Naive thymus-derived CD4-positive, alpha-beta T cell (primary cell): ENCODE data around the gene RPL18. TPM values are rescaled to one million over a fixed set of nuclear protein-coding genes. Genes with fewer than 3 reads are reported as not detected.

Experiments used
- ATAC-seq: fragments of 150-1000 bp; cut with Tn5 transposase; 2 replicates; pipeline ENCODE4 v1.10.0; 2021; ENCODE audit warnings: mild to moderate bottlenecking, moderate library complexity
- CTCF ChIA-PET: fragments of 350-600 bp; sonication (Branson Sonifier 250); formaldehyde crosslinking; loops from one replicate; lab custom pipeline; 2021; ENCODE audit warnings: antibody characterized with exemption; lab: Charles Lee
- POLR2A ChIA-PET: fragments of 350-600 bp; sonication (Branson Sonifier 250); formaldehyde crosslinking; loops from one replicate; lab custom pipeline; 2021; ENCODE audit warnings: antibody characterized with exemption, inconsistent platforms; lab: Charles Lee
- DNase-seq, 9 donors: peaks; one replicate each; pipeline versions ENCODE4 v3.0.0 to v3.0.0-alpha.2; 2020 to 2022; ENCODE audit warnings: mixed read lengths in 1 of 9
- H3K27ac ChIP-seq: one replicate; pipeline ENCODE4 v1.7.0; 2013; ENCODE audit warnings: mild to moderate bottlenecking, low read depth, low read length, moderate library complexity
- H3K27me3 ChIP-seq, 2 donors: one replicate each; pipeline ENCODE4 v1.7.0; 2013; ENCODE audit warnings: low read length in 2 of 2, mild to moderate bottlenecking in 2 of 2, moderate library complexity in 2 of 2; ENCODE audit not compliant: control insufficient read depth in 2 of 2, insufficient read depth in 2 of 2
- H3K36me3 ChIP-seq, 3 experiments: 1 replicate in 2 of 3; 2 replicates in 1 of 3; pipeline ENCODE4 v1.7.0; 2013; ENCODE audit warnings: low read length in 3 of 3, mild to moderate bottlenecking in 3 of 3, moderate library complexity in 1 of 3; ENCODE audit not compliant: insufficient read depth in 3 of 3, control insufficient read depth in 2 of 3
- H3K4me1 ChIP-seq, 2 donors: one replicate each; pipeline ENCODE4 v1.7.0; 2013; ENCODE audit warnings: low read length in 2 of 2, mild to moderate bottlenecking in 2 of 2, moderate library complexity in 1 of 2; ENCODE audit not compliant: control insufficient read depth in 2 of 2, insufficient read depth in 2 of 2
- H3K4me3 ChIP-seq: 2 replicates; pipeline ENCODE4 v1.7.0; 2013; ENCODE audit warnings: mild to moderate bottlenecking, low read length
- H3K9me3 ChIP-seq, 3 experiments: 1 replicate in 2 of 3; 2 replicates in 1 of 3; pipeline ENCODE4 v1.7.0; 2013; ENCODE audit warnings: low read length in 3 of 3; ENCODE audit not compliant: control insufficient read depth in 2 of 3
- H3K27ac Mint-ChIP-seq, 9 donors: one replicate each; pipeline ENCODE4 v1.8.0; 2020 to 2022; ENCODE audit warnings: mixed read lengths in 9 of 9, mild to moderate bottlenecking in 8 of 9, moderate library complexity in 5 of 9, inconsistent platforms in 2 of 9
- H3K27me3 Mint-ChIP-seq, 5 donors: one replicate each; pipeline ENCODE4 v1.8.0; 2021 to 2022; ENCODE audit warnings: mixed read lengths in 5 of 5, mild to moderate bottlenecking in 1 of 5
- H3K36me3 Mint-ChIP-seq, 5 donors: one replicate each; pipeline ENCODE4 v1.8.0; 2020 to 2022; ENCODE audit warnings: mixed read lengths in 5 of 5, mild to moderate bottlenecking in 3 of 5, inconsistent platforms in 1 of 5
- H3K4me1 Mint-ChIP-seq, 7 donors: one replicate each; pipeline ENCODE4 v1.8.0; 2020 to 2022; ENCODE audit warnings: mixed read lengths in 7 of 7, mild to moderate bottlenecking in 3 of 7, inconsistent platforms in 1 of 7
- H3K4me3 Mint-ChIP-seq, 10 donors: one replicate each; pipeline ENCODE4 v1.8.0; 2020 to 2022; ENCODE audit warnings: mild to moderate bottlenecking in 10 of 10, mixed read lengths in 10 of 10, moderate library complexity in 6 of 10, inconsistent platforms in 2 of 10
- H3K9me3 Mint-ChIP-seq, 11 donors: one replicate each; pipeline ENCODE4 v1.8.0; 2020 to 2022; ENCODE audit warnings: mixed read lengths in 11 of 11, mild to moderate bottlenecking in 4 of 11, inconsistent platforms in 1 of 11, moderate library complexity in 1 of 11
- intact Hi-C, 2 donors: fragments of 100-400 bp; cut with micrococcal nuclease; formaldehyde crosslinking; loops; one replicate each; pipeline ENCODE4 v1.15.1; 2023
- polyA plus RNA-seq, 2 donors: library from polyadenylated mRNA; unstranded; fragments of 300-500 nt; fragmentation: Illumina TruSeq; gene quantifications; one replicate each; pipeline ENCODE4 v1.2.3, GENCODE V29; 2021
- total RNA-seq, 6 experiments: library from RNA in 5 of 6; stranded (reverse) in 5 of 6; gene quantifications; 1 replicate in 5 of 6; 2 replicates in 1 of 6; pipeline ENCODE4 v1.2.3 and lab custom pipeline; 2021 to 2026

The RPL18 gene
- total and polyA plus RNA-seq, 7 experiments from 2014 or later, result 1,570 to 2,826 (median 2,813) TPM

DNA sequence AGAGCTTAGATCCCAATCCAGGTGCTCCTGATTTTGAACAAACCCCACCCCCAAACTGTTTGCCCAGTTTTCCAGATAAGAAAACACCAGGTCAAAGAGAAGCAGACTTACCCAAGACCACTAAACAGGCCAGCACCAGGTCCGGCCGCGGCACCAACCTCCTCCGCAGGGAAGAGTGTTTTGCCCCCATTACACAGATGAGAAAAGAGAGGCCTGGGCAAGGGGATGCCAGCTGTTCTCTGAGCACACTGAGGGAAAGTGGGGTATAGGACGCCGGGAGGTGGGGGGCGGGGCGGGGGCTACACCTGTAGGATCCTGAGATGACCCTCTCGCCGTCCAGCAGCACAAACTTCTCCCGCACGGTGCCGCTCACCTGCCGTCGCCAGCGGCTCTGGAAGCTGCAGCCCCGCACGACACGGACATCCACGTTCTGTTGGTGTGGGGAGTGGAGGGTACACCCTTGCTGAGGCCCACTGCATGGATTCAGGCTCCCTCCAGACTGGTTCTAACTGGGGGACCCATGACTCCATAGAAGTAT lies 9.3 kb downstream of the RPL18 start:
- intact Hi-C loops, result loop anchor here (2.0 to 10.0 kb wide), 2 partner anchors 289 to 1035 kb away; partner anchors contain the start of genes RRAS (in 1 of the 2) and SCAF1 (in 1 of the 2)

DNA sequence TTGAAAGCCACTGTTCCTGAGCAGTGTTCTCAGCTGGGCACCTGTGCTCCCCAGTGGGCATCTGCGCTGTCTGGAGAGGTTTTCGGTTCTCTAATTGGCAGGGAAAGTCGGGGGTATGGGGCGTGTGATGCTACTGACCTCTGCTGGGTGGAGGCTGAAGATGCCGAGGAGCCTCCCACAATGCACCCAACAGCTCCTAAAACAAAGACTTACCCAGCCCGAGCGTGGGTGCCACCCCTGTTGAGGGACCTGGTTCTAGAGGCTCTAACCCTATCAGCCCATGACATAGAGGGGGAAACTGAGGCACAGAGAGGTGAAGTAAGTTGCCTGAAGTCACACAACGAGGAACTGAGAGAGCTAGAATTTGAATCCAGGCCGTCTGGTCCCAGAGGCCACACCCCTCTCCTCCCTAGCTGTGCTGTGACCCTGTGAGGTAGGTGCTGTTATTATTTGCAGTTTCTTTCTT lies 10.1 kb downstream of the RPL18 start:
- H3K27ac Mint-ChIP-seq, result peak overlapping the region in 4 of 9 donors; percentile 32 to 56 (median 46)
- intact Hi-C loops, result loop anchor here (1.0 to 2.0 kb wide), 7 partner anchors 20 to 295 kb away; a partner anchor contains a TSS
- Histone ChIP-seq H3K4me3 (no peak overlapping the region), H3K9me3 (no peaks in the 10 kb centered on the region), H3K27ac (no peak overlapping the region), H3K27me3 (no peaks in the 10 kb centered on the region), H3K36me3 (no peaks in the 10 kb centered on the region), H3K4me1 (peaks cover 3 to 4% of the 10 kb centered on the region in 2 donors)
- no peaks in the 10 kb centered on the region for H3K36me3 Mint-ChIP-seq
- H3K4me1 Mint-ChIP-seq, result peaks cover 2 to 6% (median 5%) of the 10 kb centered on the region in 7 donors
- ChIA-PET POLR2A (interaction anchor here (0.5 to 2.6 kb wide), 8 partner anchors 9 to 115 kb away, joined by 3 to 18 read pairs (median 4); partner anchors contain the start of genes RPL18 and SPHK2), CTCF (interaction anchor here (0.7 to 2.7 kb wide), 13 partner anchors 9 to 287 kb away, joined by 3 to 16 read pairs (median 4); partner anchors contain the start of genes RPL18 and SPHK2)
- H3K27me3 Mint-ChIP-seq, result no peaks in the 10 kb centered on the region
- DNase-seq (peak in 7 of 9 donors; percentile 32 to 61 (median 55)), ATAC-seq (peak; percentile 92)
- H3K4me3 Mint-ChIP-seq, result peak overlapping the region in 6 of 10 donors; percentile 16 to 61 (median 40)
- peaks cover 0 to under 1% (median 0%) of the 10 kb centered on the region in 11 donors for H3K9me3 Mint-ChIP-seq

More for the DNA sequence above, 9.3 kb downstream of the RPL18 start:
- H3K4me1 Mint-ChIP-seq, result peaks cover 5 to 6% (median 5%) of the 10 kb centered on the region in 7 donors
- CTCF ChIA-PET, result interaction anchor here (0.8 to 2.7 kb wide), 9 partner anchors 9 to 120 kb away, joined by 3 to 16 read pairs (median 4); partner anchors contain the start of genes RPL18 and SPHK2
- peaks cover 0 to 2% (median 0%) of the 10 kb centered on the region in 11 donors for H3K9me3 Mint-ChIP-seq
- Histone ChIP-seq H3K27ac (no peak overlapping the region), H3K36me3 (peaks cover 0 to under 1% (median under 1%) of the 10 kb centered on the region in 3 experiments), H3K4me1 (peaks cover 3 to 4% of the 10 kb centered on the region in 2 donors), H3K9me3 (no peaks in the 10 kb centered on the region), H3K27me3 (no peaks in the 10 kb centered on the region), H3K4me3 (no peak overlapping the region)
- POLR2A ChIA-PET, result interaction anchor here (1.1 to 2.6 kb wide), 7 partner anchors 8 to 116 kb away, joined by 3 to 18 read pairs (median 4); partner anchors contain the start of genes RPL18 and SPHK2
- ATAC-seq (no peak), DNase-seq (no peak)
- H3K36me3 Mint-ChIP-seq, result no peaks in the 10 kb centered on the region
- H3K27me3 Mint-ChIP-seq, result no peaks in the 10 kb centered on the region
- no peak overlapping the region for H3K27ac Mint-ChIP-seq
- H3K4me3 Mint-ChIP-seq, result no peak overlapping the region

DNA sequence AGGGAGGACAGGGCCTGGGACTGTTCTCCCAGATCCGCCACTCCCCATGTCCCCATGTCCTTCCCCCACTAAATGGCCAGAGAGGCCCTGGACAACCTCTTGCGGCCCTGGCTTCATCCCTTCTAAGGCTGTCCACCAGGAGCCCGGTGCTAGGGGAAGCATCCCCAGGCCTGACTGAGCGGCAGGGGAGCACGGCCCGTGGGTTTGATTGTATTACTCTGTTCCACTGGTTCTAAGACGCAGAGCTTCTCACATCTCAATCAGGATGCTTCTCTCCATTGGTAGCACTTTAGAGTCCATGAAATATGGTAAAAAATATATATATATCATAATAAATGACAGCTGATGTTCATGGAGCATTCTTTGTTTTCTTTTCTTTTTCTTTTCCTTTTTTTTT lies 11.6 kb downstream of the RPL18 start:
- Mint-ChIP-seq H3K36me3 (no peaks in the 10 kb centered on the region), H3K27ac (no peak overlapping the region), H3K4me1 (peaks cover 0 to 6% (median 5%) of the 10 kb centered on the region in 7 donors), H3K27me3 (no peaks in the 10 kb centered on the region), H3K4me3 (no peak overlapping the region), H3K9me3 (no peaks in the 10 kb centered on the region)
- no peak for ATAC-seq
- intact Hi-C loops, result no loop called here
- peaks cover 3 to 4% of the 10 kb centered on the region in 2 donors for H3K4me1 ChIP-seq
- H3K27ac ChIP-seq, result no peak overlapping the region
- ChIA-PET CTCF (interaction anchor here (0.7 to 2.6 kb wide), 3 partner anchors 9 to 118 kb away, joined by 4 to 16 read pairs (median 5); no protein-coding TSS in a partner anchor), POLR2A (interaction anchor here (0.6 to 1.0 kb wide), 3 partner anchors 12 to 531 kb away, joined by 3 to 4 read pairs (median 4); partner anchors contain the start of genes RPL18 and SPHK2)
- DNase-seq, result no peak
- no peaks in the 10 kb centered on the region for H3K27me3 ChIP-seq
- no peaks in the 10 kb centered on the region for H3K36me3 ChIP-seq
- no peak overlapping the region for H3K4me3 ChIP-seq
- H3K9me3 ChIP-seq, result no peaks in the 10 kb centered on the region

DNA sequence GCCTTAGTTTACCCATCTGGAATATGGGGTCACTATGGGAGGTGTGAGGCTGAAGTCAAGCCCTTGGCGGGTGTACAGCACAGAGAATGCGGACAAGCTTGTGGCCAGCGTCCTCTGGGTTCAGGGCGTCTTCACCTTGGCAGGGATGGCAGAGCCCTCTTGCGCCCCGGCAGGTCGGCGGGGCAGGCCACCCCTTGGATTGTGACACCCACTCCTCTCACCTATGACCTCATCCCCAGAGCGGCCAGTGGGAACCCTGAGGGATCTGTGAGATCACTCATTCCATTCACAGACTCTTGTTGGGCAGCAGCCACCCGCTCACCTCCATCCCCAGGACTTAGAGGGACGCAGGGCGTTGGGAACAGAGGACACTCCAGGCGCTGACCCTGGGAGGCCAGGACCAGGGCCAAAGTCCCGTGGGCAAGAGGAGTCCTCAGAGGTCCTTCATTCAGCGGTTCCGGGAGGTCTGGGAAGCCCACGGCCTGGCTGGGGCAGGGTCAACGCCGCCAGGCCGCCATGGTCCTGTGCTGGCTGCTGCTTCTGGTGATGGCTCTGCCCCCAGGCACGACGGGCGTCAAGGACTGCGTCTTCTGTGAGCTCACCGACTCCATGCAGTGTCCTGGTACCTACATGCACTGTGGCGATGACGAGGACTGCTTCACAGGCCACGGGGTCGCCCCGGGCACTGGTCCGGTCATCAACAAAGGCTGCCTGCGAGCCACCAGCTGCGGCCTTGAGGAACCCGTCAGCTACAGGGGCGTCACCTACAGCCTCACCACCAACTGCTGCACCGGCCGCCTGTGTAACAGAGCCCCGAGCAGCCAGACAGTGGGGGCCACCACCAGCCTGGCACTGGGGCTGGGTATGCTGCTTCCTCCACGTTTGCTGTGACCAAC lies 12.3 kb downstream of the RPL18 start, which contains the start of gene SPACA4:
Gene SPACA4 (plus strand): TSS at position 280 of the 896 bp plus-strand sequence. CDS start 237 bp downstream, at position 517.
- Histone ChIP-seq H3K27ac (no peak within 1 kb of the TSS), H3K4me1 (peaks cover 3 to 4% of the 10 kb centered on the region in 2 donors), H3K27me3 (no peaks in the 10 kb centered on the region), H3K9me3 (no peaks in the 10 kb centered on the region), H3K36me3 (no peaks in the 10 kb centered on the region), H3K4me3 (no peak within 1 kb of the TSS)
- Mint-ChIP-seq H3K27ac (peak within 1 kb of the TSS in 1 of 9 donors; percentile 18), H3K4me3 (no peak within 1 kb of the TSS), H3K27me3 (no peaks in the 10 kb centered on the region), H3K9me3 (no peaks in the 10 kb centered on the region), H3K4me1 (peaks cover 0 to 9% (median 5%) of the 10 kb centered on the region in 7 donors), H3K36me3 (no peaks in the 10 kb centered on the region)
- DNase-seq (no peak), ATAC-seq (no peak)
- ChIA-PET CTCF (interaction anchor here (0.7 to 2.6 kb wide), 3 partner anchors 10 to 117 kb away, joined by 4 to 16 read pairs (median 5); no protein-coding TSS in a partner anchor), POLR2A (interaction anchor here (0.6 to 1.0 kb wide), 3 partner anchors 13 to 531 kb away, joined by 3 to 4 read pairs (median 4); partner anchors contain the start of genes RPL18 and SPHK2)
- intact Hi-C loops, result no loop called here

DNA sequence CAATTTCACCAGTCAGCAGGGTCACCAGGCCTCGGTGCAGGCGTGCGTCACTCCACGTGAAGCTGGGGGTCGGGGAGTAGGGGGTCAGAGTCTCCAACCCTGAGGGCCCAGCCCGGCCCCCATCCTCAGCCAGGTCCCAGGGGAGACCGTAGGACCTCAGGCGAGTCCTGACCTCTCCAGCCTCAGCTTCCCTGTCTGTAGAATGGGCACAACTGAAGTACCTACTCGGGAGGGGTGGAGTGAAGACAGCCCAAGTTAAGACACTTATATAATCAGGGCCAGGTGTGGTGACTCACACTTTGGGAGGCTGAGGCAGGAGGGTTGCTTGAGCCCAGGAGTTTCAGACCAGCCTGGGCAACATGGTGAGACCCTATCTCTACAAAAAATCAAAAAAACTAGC lies 15.1 kb downstream of the RPL18 start:
- CTCF ChIA-PET, result interaction anchor here (0.6 kb wide), 1 partner anchor 414 kb away, joined by 3 read pairs; no protein-coding TSS in a partner anchor
- ATAC-seq, result no peak
- Histone ChIP-seq H3K4me3 (no peak overlapping the region), H3K4me1 (peaks cover 1 to 2% of the 10 kb centered on the region in 2 donors), H3K36me3 (no peaks in the 10 kb centered on the region), H3K27me3 (no peaks in the 10 kb centered on the region), H3K27ac (no peak overlapping the region), H3K9me3 (no peaks in the 10 kb centered on the region)
- Mint-ChIP-seq H3K27me3 (no peaks in the 10 kb centered on the region), H3K4me3 (no peak overlapping the region), H3K9me3 (no peaks in the 10 kb centered on the region), H3K27ac (no peak overlapping the region), H3K36me3 (no peaks in the 10 kb centered on the region), H3K4me1 (peaks cover 0 to 8% (median 3%) of the 10 kb centered on the region in 7 donors)
- no peak for DNase-seq
- intact Hi-C loops, result no loop called here
- POLR2A ChIA-PET, result no interaction called here

DNA sequence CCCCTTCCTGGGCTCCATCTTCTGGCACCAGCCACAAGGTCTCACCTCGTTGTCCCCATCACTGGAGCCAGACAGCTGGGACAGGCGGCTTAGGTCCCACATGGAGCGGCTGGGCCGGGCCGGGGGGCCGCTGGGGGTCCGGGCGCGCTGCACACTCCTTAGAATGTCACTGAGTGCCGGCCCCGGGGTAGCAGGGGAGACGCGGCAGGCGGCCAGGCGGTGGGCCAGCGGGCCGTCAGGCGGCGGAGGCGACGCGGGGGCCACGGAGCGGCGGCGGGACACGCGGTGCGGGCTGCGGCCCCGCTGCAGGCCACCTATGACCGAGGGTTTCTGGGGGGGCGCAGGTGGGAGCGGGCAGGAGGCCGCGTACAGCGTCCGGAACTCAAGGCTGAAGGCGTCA lies 15.5 kb downstream of the RPL18 start:
- Histone ChIP-seq H3K27me3 (no peaks in the 10 kb centered on the region), H3K9me3 (no peaks in the 10 kb centered on the region), H3K36me3 (no peaks in the 10 kb centered on the region), H3K4me3 (no peak overlapping the region), H3K4me1 (no peaks in the 10 kb centered on the region), H3K27ac (no peak overlapping the region)
- intact Hi-C loops, result no loop called here
- peaks cover 0 to 4% (median 0%) of the 10 kb centered on the region in 7 donors for H3K4me1 Mint-ChIP-seq
- POLR2A ChIA-PET, result no interaction called here
- H3K27ac Mint-ChIP-seq, result no peak overlapping the region
- no peak overlapping the region for H3K4me3 Mint-ChIP-seq
- CTCF ChIA-PET, result interaction anchor here (0.6 kb wide), 1 partner anchor 415 kb away, joined by 3 read pairs; no protein-coding TSS in a partner anchor
- H3K27me3 Mint-ChIP-seq, result peaks cover 0 to 3% (median 0%) of the 10 kb centered on the region in 5 donors
- DNase-seq, result no peak
- no peaks in the 10 kb centered on the region for H3K36me3 Mint-ChIP-seq
- no peak for ATAC-seq
- H3K9me3 Mint-ChIP-seq, result no peaks in the 10 kb centered on the region
